ENCODE data around the gene ACADVL.

The ACADVL gene

GRCh38 chr17:7252176-7253043 is 32.7 kb downstream of the ACADVL start, which contains the start of gene ELP5:
ELP5 (plus strand) TSS chr17:7252215; CDS start chr17:7252551, 336 bp downstream.
- peak; percentile 92 for DNase-seq (ENCODE audit: low spot score)

- DNase-seq (ENCODE audit: low spot score), result no peak
Measured at GRCh38 chr17:7253082-7253481, 33.3 kb downstream of the ACADVL start.

- no peak for DNase-seq (ENCODE audit: low spot score)
Measured at GRCh38 chr17:7254511-7254910, 34.8 kb downstream of the ACADVL start.

- DNase-seq (ENCODE audit: low spot score), result no peak
Measured at GRCh38 chr17:7256766-7257456, 37.2 kb downstream of the ACADVL start.

- no peak for DNase-seq (ENCODE audit: low spot score)
Measured at GRCh38 chr17:7258731-7259554, 39.2 kb downstream of the ACADVL start.

GRCh38 chr17:7259555-7259889 is 39.8 kb downstream of the ACADVL start:
- no peak for DNase-seq (ENCODE audit: low spot score)

- no peak for DNase-seq (ENCODE audit: low spot score)
Measured at GRCh38 chr17:7260151-7260550, 40.4 kb downstream of the ACADVL start.

- no peak for DNase-seq (ENCODE audit: low spot score)
Measured at GRCh38 chr17:7260651-7261378, 41.1 kb downstream of the ACADVL start.

- DNase-seq (ENCODE audit: low spot score), result no peak
Measured at GRCh38 chr17:7261379-7262191, 41.8 kb downstream of the ACADVL start.

- no peak for DNase-seq (ENCODE audit: low spot score)
Measured at GRCh38 chr17:7262192-7262934, 42.6 kb downstream of the ACADVL start, which contains the start of gene CLDN7. CLDN7 (minus strand) TSS chr17:7262478; CDS start chr17:7262043, 435 bp downstream.

GRCh38 chr17:7262935-7263800 is 43.4 kb downstream of the ACADVL start:
- DNase-seq (ENCODE audit: low spot score), result no peak

GRCh38 chr17:7263801-7264078 is 44.0 kb downstream of the ACADVL start:
- DNase-seq (ENCODE audit: low spot score), result no peak

- DNase-seq (ENCODE audit: low spot score), result no peak
Measured at GRCh38 chr17:7266784-7267183, 47.0 kb downstream of the ACADVL start.

Data from globus pallidus (tissue), 1 donor.